Measurements from ENCODE around the gene ZSCAN20. TPM values are rescaled to one million over a fixed set of nuclear protein-coding genes. Genes with fewer than 3 reads are reported as not detected.

Gene ZSCAN20
- total RNA-seq, 2 donors from 2014 or later = 5.0 to 5.4 TPM

DNA sequence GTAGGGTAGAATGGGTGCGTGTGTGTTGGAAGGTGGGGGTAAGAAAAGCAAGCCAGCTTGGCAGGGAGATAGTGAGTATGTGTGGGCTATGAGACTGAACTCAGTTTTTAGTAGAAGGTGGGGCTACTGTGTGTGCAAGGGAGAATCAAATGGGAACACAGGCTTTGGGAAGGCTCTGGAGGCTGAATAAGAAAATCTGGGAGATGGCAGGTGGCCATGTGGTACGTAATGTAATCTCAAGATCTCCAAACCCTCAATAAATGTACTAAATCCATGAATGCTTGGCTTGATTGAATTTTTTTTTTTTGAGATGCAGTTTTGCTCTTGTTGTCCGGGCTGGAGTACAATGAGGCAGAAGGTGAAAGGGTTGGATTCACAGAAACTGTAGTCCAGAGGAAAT, 3.5 kb upstream of the ZSCAN20 start:
- no peak overlapping the region for H3K27ac ChIP-seq
- peak overlapping the region in 1 of 2 donors; percentile 17 for H3K9ac ChIP-seq (ENCODE audit: low read depth in 2 of 2, low read length in 2 of 2)
- intact Hi-C loops (cut with DNase I) = loop anchor here (5.0 kb wide), 1 partner anchor 172 kb away; no protein-coding TSS in a partner anchor
- H3K9me3 ChIP-seq = no peaks in the 10 kb centered on the region
- no peaks in the 10 kb centered on the region for H3K27me3 ChIP-seq
- H3K36me3 ChIP-seq = no peaks in the 10 kb centered on the region
- DNase-seq = no peak
- H3K4me1 ChIP-seq = no peaks in the 10 kb centered on the region
- no peak for TF ChIP-seq CTCF (IDR thresholded peaks at IDR 0.05)
- H3K4me3 ChIP-seq = no peak overlapping the region

DNA sequence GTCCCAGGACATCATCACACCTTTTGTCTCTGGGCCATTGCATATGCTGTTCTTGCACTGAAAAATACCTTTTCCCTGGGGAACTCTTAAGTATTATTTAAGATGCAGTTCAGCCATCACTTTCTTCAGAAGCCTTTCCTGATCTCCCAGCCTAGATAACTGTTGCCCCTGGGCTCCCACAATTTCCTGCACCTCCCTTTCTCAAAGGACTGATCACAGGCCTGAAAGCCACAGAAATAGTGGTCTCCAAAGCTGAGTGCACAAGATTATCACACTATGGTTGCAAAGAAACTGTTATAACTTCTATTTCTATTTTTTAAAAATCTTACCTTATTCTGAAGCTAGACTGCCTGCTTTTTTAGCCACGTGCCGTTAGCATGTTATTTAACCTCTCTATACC, 2.8 kb upstream of the ZSCAN20 start:
- no peak for TF ChIP-seq CTCF (IDR thresholded peaks at IDR 0.05)
- intact Hi-C loops (cut with DNase I) = loop anchor here (5.0 kb wide), 1 partner anchor 172 kb away; no protein-coding TSS in a partner anchor
- Histone ChIP-seq H3K36me3 (no peaks in the 10 kb centered on the region), H3K4me1 (no peaks in the 10 kb centered on the region), H3K9me3 (no peaks in the 10 kb centered on the region), H3K9ac (ENCODE audit: low read depth in 2 of 2, low read length in 2 of 2) (no peak overlapping the region), H3K27me3 (no peaks in the 10 kb centered on the region), H3K4me3 (no peak overlapping the region), H3K27ac (no peak overlapping the region)
- no peak for DNase-seq

GRCh38 chr1:33470495-33471012, 1.9 kb upstream of the ZSCAN20 start:
- no peak overlapping the region for H3K27ac ChIP-seq
- TF ChIP-seq CTCF (IDR thresholded peaks at IDR 0.05) = peak; percentile 64
- no peaks in the 10 kb centered on the region for H3K4me1 ChIP-seq
- intact Hi-C loops (cut with DNase I) = no loop called here
- no peaks in the 10 kb centered on the region for H3K9me3 ChIP-seq
- no peak overlapping the region for H3K4me3 ChIP-seq
- DNase-seq = peak; percentile 75
- H3K27me3 ChIP-seq = no peaks in the 10 kb centered on the region
- H3K36me3 ChIP-seq = no peaks in the 10 kb centered on the region
- H3K9ac ChIP-seq (ENCODE audit: low read depth in 2 of 2, low read length in 2 of 2) = no peak overlapping the region

DNA sequence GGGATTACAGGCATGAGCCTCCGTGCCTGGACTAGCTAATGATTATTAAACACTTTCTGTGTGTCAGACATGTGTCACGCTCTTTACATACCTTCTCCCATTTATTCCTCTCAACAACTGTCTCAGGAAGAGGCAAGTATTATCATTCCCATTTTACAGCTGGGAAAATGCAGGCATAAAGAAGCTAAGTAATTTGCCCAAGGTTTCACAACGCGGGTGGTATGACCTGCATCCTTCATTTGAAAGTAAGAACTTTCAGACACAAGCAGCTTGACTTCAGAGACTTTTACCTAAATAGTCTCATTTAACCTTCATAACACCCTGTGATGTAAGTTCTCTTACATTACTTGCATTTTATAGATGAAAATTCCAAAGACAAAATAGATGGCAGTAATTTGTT, 1.0 kb upstream of the ZSCAN20 start:
- Histone ChIP-seq H3K27ac (no peak overlapping the region), H3K36me3 (no peaks in the 10 kb centered on the region), H3K9me3 (no peaks in the 10 kb centered on the region), H3K9ac (ENCODE audit: low read depth in 2 of 2, low read length in 2 of 2) (no peak overlapping the region), H3K4me3 (no peak overlapping the region), H3K4me1 (no peaks in the 10 kb centered on the region), H3K27me3 (no peaks in the 10 kb centered on the region)
- intact Hi-C loops (cut with DNase I) = no loop called here
- no peak for DNase-seq
- no peak for TF ChIP-seq CTCF (IDR thresholded peaks at IDR 0.05)

- no peaks in the 10 kb centered on the region for H3K9me3 ChIP-seq
- H3K27me3 ChIP-seq = no peaks in the 10 kb centered on the region
- no peaks in the 10 kb centered on the region for H3K36me3 ChIP-seq
- intact Hi-C loops (cut with DNase I) = no loop called here
- no peak overlapping the region for H3K9ac ChIP-seq (ENCODE audit: low read depth in 2 of 2, low read length in 2 of 2)
- H3K4me1 ChIP-seq = no peaks in the 10 kb centered on the region
- DNase-seq = no peak
- TF ChIP-seq CTCF (IDR thresholded peaks at IDR 0.05) = no peak
- no peak overlapping the region for H3K4me3 ChIP-seq
- no peak overlapping the region for H3K27ac ChIP-seq
These were observed 1.5 kb downstream of the ZSCAN20 start for GRCh38 chr1:33473900-33474299.

All from colonic mucosa (tissue), 4 donors.